Left ventricle myocardium inferior (tissue), 1 donor: ENCODE data around the gene CCDC88B. TPM values are rescaled to one million over a fixed set of nuclear protein-coding genes. Genes with fewer than 3 reads are reported as not detected.

Source experiments
- DNase-seq: peaks from one replicate; pipeline ENCODE4 v3.0.0-alpha.2; 2020
- H3K27ac ChIP-seq: fragments of 200-600 bp; replicated peaks from 2 replicates; pipeline ENCODE4 v1.8.0; 2021
- H3K27me3 ChIP-seq: fragments of 200-600 bp; 2 replicates; pipeline ENCODE4 v1.8.0; 2021; ENCODE audit warnings: low read depth
- H3K36me3 ChIP-seq: fragments of 200-600 bp; 2 replicates; pipeline ENCODE4 v1.8.0; 2021
- H3K4me1 ChIP-seq: fragments of 200-600 bp; 2 replicates; pipeline ENCODE4 v1.8.0; 2021
- H3K4me3 ChIP-seq: fragments of 200-600 bp; 2 replicates; pipeline ENCODE4 v1.8.0; 2021; ENCODE audit warnings: mild to moderate bottlenecking, moderate library complexity
- H3K9me3 ChIP-seq: fragments of 200-600 bp; replicated peaks from 2 replicates; pipeline ENCODE4 v1.8.0; 2021
- CTCF ChIP-seq: fragments of 200-600 bp; IDR thresholded peaks from 2 replicates; pipeline ENCODE4 v1.8.0; 2021; ENCODE audit warnings: antibody characterized with exemption, mild to moderate bottlenecking, borderline replicate concordance
- intact Hi-C: fragments of 100-400 bp; cut with micrococcal nuclease; formaldehyde crosslinking; loops from one replicate; pipeline ENCODE4 v1.11.0; 2022
- total RNA-seq: library from RNA; stranded (reverse); fragmentation: NEBNext Ultra II Directional; extraction: Animal tissue kit (Norgen Biotek cat#: 25700); gene quantifications from one replicate; pipeline ENCODE4 v1.2.1, GENCODE V29; 2021
- donor health status: DM: no; HTN: yes; CAD: no; lungs with severe emphysema.

The CCDC88B gene
- total RNA-seq, 1 donor from 2014 or later, result 7.5 TPM

GRCh38 chr11:64373598-64373974 is 33.6 kb downstream of the CCDC88B start:
- DNase-seq, result no peak
- no peak for TF ChIP-seq CTCF
- Histone ChIP-seq H3K4me1 (peaks cover 12% of the 10 kb centered on the region), H3K36me3 (peaks cover 27% of the 10 kb centered on the region), H3K27ac (no peak overlapping the region), H3K27me3 (no peaks in the 10 kb centered on the region), H3K4me3 (no peak overlapping the region), H3K9me3 (no peaks in the 10 kb centered on the region)
- intact Hi-C loops, result no loop called here

GRCh38 chr11:64376071-64376470 is 36.1 kb downstream of the CCDC88B start:
- H3K27me3 ChIP-seq, result no peaks in the 10 kb centered on the region
- TF ChIP-seq CTCF, result no peak
- intact Hi-C loops, result no loop called here
- DNase-seq, result no peak
- H3K4me3 ChIP-seq, result no peak overlapping the region
- no peak overlapping the region for H3K27ac ChIP-seq
- peaks cover 17% of the 10 kb centered on the region for H3K4me1 ChIP-seq
- no peaks in the 10 kb centered on the region for H3K9me3 ChIP-seq
- peaks cover 7% of the 10 kb centered on the region for H3K36me3 ChIP-seq

- Histone ChIP-seq H3K9me3 (no peaks in the 10 kb centered on the region), H3K4me3 (no peak overlapping the region), H3K4me1 (peaks cover 11% of the 10 kb centered on the region), H3K27me3 (peaks cover 16% of the 10 kb centered on the region), H3K27ac (no peak overlapping the region), H3K36me3 (no peaks in the 10 kb centered on the region)
- peak; percentile 20 for DNase-seq
- no peak for TF ChIP-seq CTCF
- intact Hi-C loops, result no loop called here
Observed at GRCh38 chr11:64378335-64378880, 38.4 kb downstream of the CCDC88B start.

GRCh38 chr11:64379160-64379559 is 39.2 kb downstream of the CCDC88B start:
- no peak for DNase-seq
- H3K4me1 ChIP-seq, result peaks cover 17% of the 10 kb centered on the region
- peaks cover 18% of the 10 kb centered on the region for H3K27me3 ChIP-seq
- no peaks in the 10 kb centered on the region for H3K36me3 ChIP-seq
- no peaks in the 10 kb centered on the region for H3K9me3 ChIP-seq
- no peak for TF ChIP-seq CTCF
- intact Hi-C loops, result no loop called here
- H3K4me3 ChIP-seq, result no peak overlapping the region
- no peak overlapping the region for H3K27ac ChIP-seq

GRCh38 chr11:64379817-64380709 is 40.1 kb downstream of the CCDC88B start:
- Histone ChIP-seq H3K9me3 (no peaks in the 10 kb centered on the region), H3K4me3 (no peak overlapping the region), H3K36me3 (no peaks in the 10 kb centered on the region), H3K27ac (no peak overlapping the region), H3K4me1 (peaks cover 26% of the 10 kb centered on the region), H3K27me3 (peaks cover 18% of the 10 kb centered on the region)
- intact Hi-C loops, result no loop called here
- DNase-seq, result no peak
- no peak for TF ChIP-seq CTCF
